GM12801 (cell line): ENCODE results near the gene KREMEN1.

Source experiments
- TF ChIP-seq, protein P1 (sequence below): IDR thresholded peaks from one replicate; pipeline ENCODE4 v1.5.1; 2011; ENCODE audit warnings: control low read depth; ENCODE audit not compliant: insufficient read length; ENCODE audit errors: extremely low read depth

Gene KREMEN1

GRCh38 chr22:29195964-29196666 lies 123.3 kb downstream of the KREMEN1 start:
- TF ChIP-seq, protein P1, sequence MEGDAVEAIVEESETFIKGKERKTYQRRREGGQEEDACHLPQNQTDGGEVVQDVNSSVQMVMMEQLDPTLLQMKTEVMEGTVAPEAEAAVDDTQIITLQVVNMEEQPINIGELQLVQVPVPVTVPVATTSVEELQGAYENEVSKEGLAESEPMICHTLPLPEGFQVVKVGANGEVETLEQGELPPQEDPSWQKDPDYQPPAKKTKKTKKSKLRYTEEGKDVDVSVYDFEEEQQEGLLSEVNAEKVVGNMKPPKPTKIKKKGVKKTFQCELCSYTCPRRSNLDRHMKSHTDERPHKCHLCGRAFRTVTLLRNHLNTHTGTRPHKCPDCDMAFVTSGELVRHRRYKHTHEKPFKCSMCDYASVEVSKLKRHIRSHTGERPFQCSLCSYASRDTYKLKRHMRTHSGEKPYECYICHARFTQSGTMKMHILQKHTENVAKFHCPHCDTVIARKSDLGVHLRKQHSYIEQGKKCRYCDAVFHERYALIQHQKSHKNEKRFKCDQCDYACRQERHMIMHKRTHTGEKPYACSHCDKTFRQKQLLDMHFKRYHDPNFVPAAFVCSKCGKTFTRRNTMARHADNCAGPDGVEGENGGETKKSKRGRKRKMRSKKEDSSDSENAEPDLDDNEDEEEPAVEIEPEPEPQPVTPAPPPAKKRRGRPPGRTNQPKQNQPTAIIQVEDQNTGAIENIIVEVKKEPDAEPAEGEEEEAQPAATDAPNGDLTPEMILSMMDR = no peak

DNA sequence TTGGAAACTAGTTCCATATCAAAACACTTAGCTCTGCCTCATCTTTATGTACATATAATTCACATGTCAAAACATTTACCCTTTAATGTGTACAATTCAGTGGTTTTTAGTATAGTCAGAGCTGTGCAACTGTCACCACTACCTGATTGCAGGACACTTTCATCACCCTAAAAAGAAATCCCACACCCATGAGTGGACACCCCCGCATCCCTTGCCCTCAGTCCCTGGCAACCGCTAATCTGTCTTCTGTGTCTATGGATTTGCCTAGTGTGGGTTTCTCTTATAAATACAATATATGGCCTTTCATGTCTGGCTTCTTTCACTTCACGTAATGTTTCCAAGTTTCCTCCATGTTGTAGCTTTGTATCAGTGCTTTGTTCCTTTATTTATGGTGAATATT lies 124.3 kb downstream of the KREMEN1 start:
- TF ChIP-seq, protein P1 = no peak

DNA sequence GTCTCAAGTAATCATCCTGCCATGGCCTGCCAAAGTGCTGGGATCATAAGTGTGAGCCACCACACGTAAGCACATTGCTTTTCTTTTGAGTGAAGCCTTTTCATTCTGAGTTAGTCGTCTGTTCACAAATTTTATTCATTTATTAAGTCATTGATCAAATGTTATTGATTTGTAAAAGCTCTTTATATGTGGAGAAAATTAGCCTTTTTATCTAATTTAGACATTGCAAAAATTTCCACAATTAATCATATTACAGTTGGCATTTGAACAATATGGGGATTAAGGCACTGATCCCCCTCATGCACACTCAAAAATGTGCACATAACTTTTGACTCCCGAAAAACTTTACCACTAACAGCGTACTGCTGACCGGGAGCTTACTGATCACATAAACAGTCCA lies 125.4 kb downstream of the KREMEN1 start:
- TF ChIP-seq, protein P1 = no peak

- TF ChIP-seq, protein P1 = no peak
These were observed 127.0 kb downstream of the KREMEN1 start for GRCh38 chr22:29199702-29200400.

DNA sequence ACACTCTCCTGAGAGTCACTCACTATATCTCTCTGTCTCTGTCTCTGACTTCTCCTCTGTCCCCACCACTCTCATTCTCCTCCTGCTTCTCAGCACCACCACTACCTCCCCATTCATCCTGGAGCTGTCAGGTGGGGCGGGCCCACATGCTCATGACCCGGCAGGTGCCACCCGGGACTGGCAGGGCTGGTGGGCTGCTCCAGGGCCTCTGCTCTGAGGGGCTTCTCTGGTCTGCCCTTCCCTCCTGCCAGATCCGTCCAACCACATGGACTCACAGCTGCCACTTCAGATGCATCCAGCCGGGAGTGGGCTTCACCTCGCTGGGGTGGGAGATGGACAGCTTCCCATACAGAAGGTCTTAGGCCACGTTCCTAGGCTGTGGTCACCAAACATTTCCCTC lies 128.1 kb downstream of the KREMEN1 start:
- TF ChIP-seq, protein P1 = no peak

DNA sequence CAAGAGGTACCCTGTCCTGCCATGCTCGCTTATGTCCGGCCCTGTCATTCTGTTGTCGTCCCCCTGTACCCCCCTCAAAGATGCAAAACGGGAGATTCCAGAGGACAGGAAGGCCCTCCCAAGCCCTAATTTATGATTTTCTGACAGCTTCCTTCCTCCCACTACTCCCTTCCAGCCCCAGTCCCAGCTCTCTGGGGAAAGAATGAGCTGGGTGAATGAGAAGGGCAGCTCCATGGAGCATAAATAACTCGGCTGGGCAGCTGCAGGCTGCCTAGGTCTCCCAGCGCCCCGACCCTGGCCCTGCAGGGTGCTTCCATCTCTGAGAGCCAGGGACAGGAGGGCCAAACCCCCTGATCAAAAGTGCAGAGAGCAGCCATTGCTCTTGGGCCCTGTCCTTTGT lies 128.9 kb downstream of the KREMEN1 start:
- TF ChIP-seq, protein P1 = no peak

DNA sequence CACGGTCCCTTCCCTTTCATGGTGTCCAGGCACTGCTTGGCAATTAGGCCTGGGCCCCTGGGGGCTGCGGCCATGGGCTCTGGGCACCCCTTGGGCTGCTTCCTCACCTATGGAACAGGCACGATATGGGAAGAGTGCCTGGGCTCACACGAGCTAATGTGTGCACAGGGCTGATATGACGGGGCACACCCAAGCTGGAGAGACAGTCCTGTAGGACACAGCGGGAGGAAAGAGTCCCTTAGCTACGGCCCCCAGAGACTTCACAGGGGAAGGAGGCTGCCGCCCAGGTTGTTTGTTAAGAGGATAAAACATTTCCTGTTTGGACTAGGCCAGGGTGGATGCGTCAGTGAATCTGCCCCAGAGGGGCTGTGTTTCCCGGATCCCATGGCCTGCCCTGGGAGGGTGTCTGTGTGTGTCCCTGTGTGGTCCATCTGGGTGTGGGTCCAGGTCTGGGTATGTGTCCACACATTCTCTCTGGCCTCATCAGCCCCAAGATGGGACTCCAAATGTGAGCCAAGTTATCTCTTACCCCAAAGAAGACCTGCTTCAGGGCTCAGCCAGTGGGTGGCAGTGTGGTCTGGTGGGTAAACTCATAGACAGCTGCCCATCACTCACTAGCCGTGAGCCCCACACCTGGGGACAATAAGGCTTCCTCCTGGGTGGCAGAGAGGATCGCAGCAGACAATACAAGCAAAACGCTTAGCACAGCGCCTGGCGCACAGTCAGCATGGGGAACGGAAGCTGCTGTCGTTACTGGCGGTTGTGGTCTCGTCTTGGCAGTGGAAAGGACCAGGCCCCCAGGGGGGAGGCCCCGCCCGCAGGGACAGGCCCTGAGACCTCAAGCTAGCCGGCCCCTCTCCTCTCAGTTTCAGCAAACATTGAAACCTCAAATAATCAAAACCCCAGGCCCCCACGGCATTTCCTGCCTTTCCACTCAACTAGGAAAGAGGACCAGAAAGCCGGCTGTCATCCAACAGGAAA lies 129.7 kb downstream of the KREMEN1 start:
- TF ChIP-seq, protein P1 = no peak
